NB4 (cell line): ENCODE data around the gene SPRR2D.

Experiments used
- DNase-seq: peaks from one replicate; pipeline ENCODE4 v3.0.0; 2010; ENCODE audit warnings: low read depth
- H3K4me3 ChIP-seq: one replicate; pipeline ENCODE4 v1.5.1; 2011; ENCODE audit warnings: mild to moderate bottlenecking, low read depth, low read length, moderate library complexity
- CTCF ChIP-seq: IDR thresholded peaks from one replicate; pipeline ENCODE4 v1.5.1; 2012; ENCODE audit warnings: low read depth, low read length
- MAX ChIP-seq: IDR thresholded peaks from 2 replicates; pipeline ENCODE4 v1.6.1; 2011; ENCODE audit warnings: low read depth, low read length
- MYC ChIP-seq: IDR thresholded peaks from 2 replicates; pipeline ENCODE4 v1.6.1; 2011; ENCODE audit warnings: low read depth, low read length
- POLR2A ChIP-seq: IDR thresholded peaks from 2 replicates; pipeline ENCODE4 v1.6.1; 2011; ENCODE audit warnings: mild to moderate bottlenecking; ENCODE audit not compliant: insufficient read length; ENCODE audit errors: extremely low read depth

SPRR2D gene

GRCh38 chr1:153032677-153033308 lies 8.1 kb downstream of the SPRR2D start:
- DNase-seq: peak; percentile 52

GRCh38 chr1:153032073-153032472 lies 8.8 kb downstream of the SPRR2D start:
- H3K4me3 ChIP-seq: no peak overlapping the region
- peak; percentile 4 for DNase-seq
- no peak for TF ChIP-seq MYC
- no peak for TF ChIP-seq MAX
- no peak for TF ChIP-seq POLR2A
- TF ChIP-seq CTCF: no peak

More at GRCh38 chr1:153032677-153033308, 8.1 kb downstream of the SPRR2D start:
- no peak overlapping the region for H3K4me3 ChIP-seq
- TF ChIP-seq CTCF (peak; percentile 39), MYC (no peak), POLR2A (no peak), MAX (no peak)

- TF ChIP-seq CTCF (no peak), POLR2A (no peak), MAX (no peak), MYC (no peak)
- no peak for DNase-seq
- H3K4me3 ChIP-seq: no peak within 1 kb of the TSS
Measured at GRCh38 chr1:153030895-153031294, 10.0 kb downstream of the SPRR2D start, which contains the start of gene SPRR1B. SPRR1B (plus strand) TSS chr1:153031203; CDS start chr1:153032346, 1,143 bp downstream.

GRCh38 chr1:153028766-153029165 lies 12.2 kb downstream of the SPRR2D start:
- TF ChIP-seq POLR2A (no peak), MAX (no peak), CTCF (no peak), MYC (no peak)
- H3K4me3 ChIP-seq: no peak overlapping the region
- no peak for DNase-seq

GRCh38 chr1:153025797-153026196 lies 15.1 kb downstream of the SPRR2D start:
- TF ChIP-seq CTCF (no peak), POLR2A (no peak), MAX (no peak), MYC (no peak)
- no peak overlapping the region for H3K4me3 ChIP-seq
- no peak for DNase-seq
